ENCODE measurements around the gene DGUOK.

GRCh38 chr2:73919596-73920228 lies 7.0 kb upstream of the DGUOK start:
- no peak for TF ChIP-seq USF2 (IDR thresholded peaks at IDR 0.05; ENCODE audit: low read depth, low read length)
- TF ChIP-seq SMC3 (IDR thresholded peaks at IDR 0.05; ENCODE audit: low read depth, low read length) = no peak
- TF ChIP-seq CTCF (conservative IDR thresholded peaks at IDR 0.05; ENCODE audit: low read depth, low read length) = no peak
- TF ChIP-seq POLR2A (IDR thresholded peaks at IDR 0.05; ENCODE audit: low read depth, low read length) = no peak
- no peak for TF ChIP-seq MXI1 (IDR thresholded peaks at IDR 0.05; ENCODE audit: borderline replicate concordance, low read depth, low read length)
- no peak for TF ChIP-seq BHLHE40 (IDR thresholded peaks at IDR 0.05; ENCODE audit: low read depth, low read length)
- TF ChIP-seq CHD1 (IDR thresholded peaks at IDR 0.05; ENCODE audit: low read depth, low read length) = no peak
- TF ChIP-seq RCOR1 (IDR thresholded peaks at IDR 0.05; ENCODE audit: insufficient replicate concordance, low read length) = no peak

All from IMR-90 (cell line).